Measurements from ENCODE around the gene EFCAB6. TPM values are rescaled to one million over a fixed set of nuclear protein-coding genes. Genes with fewer than 3 reads are reported as not detected.

Gene EFCAB6
- total RNA-seq, 2 experiments from 2014 or later: 0.13 TPM; not detected in 1

DNA sequence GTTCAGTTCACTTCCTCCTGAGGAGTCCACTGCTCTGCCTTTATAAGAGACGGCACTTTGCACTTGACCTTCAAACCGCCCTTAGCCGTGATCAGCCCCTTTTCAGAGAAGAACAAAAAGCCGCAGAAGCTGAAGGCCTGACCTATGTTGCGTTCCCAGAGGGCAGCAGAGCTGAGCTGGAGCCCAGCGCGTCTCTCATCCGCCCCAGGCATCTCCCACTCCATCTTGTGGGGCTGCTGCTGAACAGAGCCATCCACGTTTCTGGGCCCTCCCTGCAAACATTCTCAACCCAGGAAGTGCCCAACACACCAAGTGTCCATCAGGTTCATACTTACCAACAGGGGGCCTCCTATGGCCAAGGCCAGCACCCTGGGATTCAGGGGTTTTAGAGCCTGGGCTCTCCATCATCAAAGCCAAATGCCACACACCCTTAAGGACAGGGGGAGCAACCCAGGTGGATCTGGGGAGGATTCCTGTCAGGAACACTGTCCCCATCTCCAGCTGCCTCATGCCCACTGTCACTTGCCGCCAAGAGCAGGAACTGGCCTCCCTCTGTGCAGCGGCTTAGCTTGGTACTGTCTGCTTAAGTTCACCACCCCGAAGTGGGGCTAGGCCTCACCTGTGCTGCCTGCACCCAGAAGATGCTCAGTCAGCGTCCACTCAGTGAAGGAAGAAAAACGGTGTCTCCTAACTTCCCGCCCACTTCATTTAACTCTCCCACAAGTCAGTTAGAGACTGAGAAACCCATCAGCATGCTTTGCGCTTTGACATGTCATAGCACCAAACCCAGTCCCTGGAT is 16.0 kb upstream of the EFCAB6 start:
- ChIA-PET CTCF (ENCODE audit: unreplicated experiment) (no interaction called here), POLR2A (no interaction called here)
- H3K9me3 ChIP-seq (ENCODE audit: low read length): no peaks in the 10 kb centered on the region
- H3K4me3 ChIP-seq (ENCODE audit: low read depth, low read length, poor library complexity, severe bottlenecking): no peak overlapping the region
- no peaks in the 10 kb centered on the region for H3K4me1 ChIP-seq (ENCODE audit: insufficient read depth, low read length, poor library complexity, severe bottlenecking)
- BruUV-seq (replicated peaks): no TSS peak
- H3K4me2 ChIP-seq (ENCODE audit: low read length): no peak overlapping the region
- no peaks in the 10 kb centered on the region for H4K20me1 ChIP-seq (ENCODE audit: insufficient read depth, low read length)
- no peak overlapping the region for H2AFZ ChIP-seq (ENCODE audit: low read length)
- no peaks in the 10 kb centered on the region for H3K79me2 ChIP-seq (ENCODE audit: insufficient read depth, low read depth, low read length)
- no peak for DNase-seq (ENCODE audit: low spot score)
- TF ChIP-seq EZH2phosphoT487 (IDR thresholded peaks at IDR 0.05; ENCODE audit: borderline replicate concordance, low read depth, low read length): no peak
- no peak overlapping the region for H3K27ac ChIP-seq (ENCODE audit: low read depth, low read length, poor library complexity, severe bottlenecking)
- intact Hi-C loops (cut with micrococcal nuclease; ENCODE audit: unreplicated experiment): no loop called here
- H3K9me2 ChIP-seq (ENCODE audit: insufficient read depth, low read length): no peaks in the 10 kb centered on the region
- no peaks in the 10 kb centered on the region for H3K36me3 ChIP-seq (ENCODE audit: insufficient read depth, low read length)

DNA sequence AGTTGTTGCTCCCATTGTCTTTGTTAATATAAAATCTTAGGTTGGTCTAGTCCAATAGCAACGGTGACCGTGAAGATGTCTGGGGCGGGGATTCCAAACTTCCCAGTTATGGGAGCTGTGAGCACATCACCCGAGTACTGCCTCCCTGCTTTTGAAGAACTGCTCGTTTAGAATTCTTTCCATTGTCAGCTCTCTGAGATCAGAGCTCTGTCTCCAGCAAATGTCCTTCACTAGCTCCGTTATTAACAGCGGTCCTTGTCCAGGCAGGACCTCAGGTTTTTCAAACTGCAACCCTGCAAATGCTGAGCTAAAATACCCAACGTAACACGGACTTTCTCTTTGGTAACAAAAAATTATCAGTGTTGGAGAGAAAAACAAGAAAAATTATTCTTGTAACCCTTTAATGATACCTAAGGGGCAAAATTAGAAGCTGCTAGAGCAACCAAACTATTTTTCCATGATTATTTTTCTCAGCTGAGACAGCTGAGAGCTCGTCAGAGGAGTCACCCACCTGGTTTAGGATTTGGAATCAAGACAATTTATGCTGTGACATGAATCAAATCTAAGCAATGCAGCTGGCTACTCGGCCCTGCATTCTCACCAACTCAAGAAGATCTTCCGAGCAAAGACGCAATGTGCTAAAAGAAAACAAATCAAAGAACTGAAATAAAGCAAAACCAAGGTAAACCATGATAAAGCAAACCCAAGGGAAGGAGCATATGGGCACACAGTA is 15.1 kb upstream of the EFCAB6 start:
- no peaks in the 10 kb centered on the region for H3K9me2 ChIP-seq (ENCODE audit: insufficient read depth, low read length)
- no peak overlapping the region for H3K4me2 ChIP-seq (ENCODE audit: low read length)
- ChIA-PET CTCF (ENCODE audit: unreplicated experiment) (interaction anchor here (0.6 kb wide), 1 partner anchor 680 kb away, joined by 3 read pairs; no protein-coding TSS in a partner anchor), POLR2A (interaction anchor here (0.6 kb wide), 1 partner anchor 281 kb away, joined by 3 read pairs; no protein-coding TSS in a partner anchor)
- no peak overlapping the region for H3K4me3 ChIP-seq (ENCODE audit: low read depth, low read length, poor library complexity, severe bottlenecking)
- H3K9me3 ChIP-seq (ENCODE audit: low read length): no peaks in the 10 kb centered on the region
- H3K36me3 ChIP-seq (ENCODE audit: insufficient read depth, low read length): no peaks in the 10 kb centered on the region
- H2AFZ ChIP-seq (ENCODE audit: low read length): no peak overlapping the region
- intact Hi-C loops (cut with micrococcal nuclease; ENCODE audit: unreplicated experiment): no loop called here
- no peaks in the 10 kb centered on the region for H3K79me2 ChIP-seq (ENCODE audit: insufficient read depth, low read depth, low read length)
- no peak for TF ChIP-seq EZH2phosphoT487 (IDR thresholded peaks at IDR 0.05; ENCODE audit: borderline replicate concordance, low read depth, low read length)
- TF ChIP-seq CTCF (conservative IDR thresholded peaks at IDR 0.05; ENCODE audit: low read length): no peak
- BruUV-seq (replicated peaks): no TSS peak
- H3K4me1 ChIP-seq (ENCODE audit: insufficient read depth, low read length, poor library complexity, severe bottlenecking): no peaks in the 10 kb centered on the region
- no peak overlapping the region for H3K27ac ChIP-seq (ENCODE audit: low read depth, low read length, poor library complexity, severe bottlenecking)
- no peaks in the 10 kb centered on the region for H4K20me1 ChIP-seq (ENCODE audit: insufficient read depth, low read length)
- DNase-seq (ENCODE audit: low spot score): no peak

DNA sequence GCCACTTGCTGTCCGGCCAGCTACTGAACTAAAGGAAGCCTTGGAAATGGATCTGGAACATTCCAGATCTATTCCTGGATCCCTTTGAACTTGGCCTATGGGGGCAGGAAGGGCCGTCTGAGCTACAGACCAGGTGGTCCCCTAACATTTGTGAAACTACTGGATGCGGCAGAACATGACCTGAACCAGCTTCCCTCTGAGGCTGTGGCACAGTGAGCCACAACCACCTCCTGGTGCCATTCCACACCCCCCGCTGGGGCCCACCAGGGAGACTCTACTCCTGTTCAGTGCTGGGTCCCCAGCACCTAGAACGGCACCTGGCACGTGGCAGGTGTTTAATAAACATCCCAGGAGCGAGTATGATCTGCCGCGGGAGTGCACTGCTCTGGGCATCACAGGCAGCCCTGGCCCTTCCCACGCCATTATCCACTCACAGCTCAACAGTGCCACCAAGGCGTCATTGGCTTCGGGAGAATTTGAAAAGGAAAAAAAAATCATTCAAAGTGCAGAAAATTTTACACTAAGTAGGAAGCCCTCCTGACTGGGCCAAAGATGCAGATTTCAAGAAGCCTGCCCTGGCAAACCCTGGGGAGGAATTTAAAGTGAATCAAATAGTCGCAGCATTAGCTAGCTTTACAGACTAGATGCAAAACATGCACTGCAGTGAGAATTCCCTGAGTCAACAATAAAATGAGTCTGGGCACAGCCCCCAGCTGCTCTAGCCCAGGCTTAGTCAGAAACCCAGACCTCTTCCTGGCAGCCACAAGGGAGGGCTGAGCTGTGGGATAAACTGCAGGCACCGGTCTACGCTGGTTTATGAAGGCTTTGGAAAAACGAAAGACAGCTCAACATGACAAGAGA is 14.3 kb upstream of the EFCAB6 start:
- Histone ChIP-seq H3K36me3 (ENCODE audit: insufficient read depth, low read length) (no peaks in the 10 kb centered on the region), H4K20me1 (ENCODE audit: insufficient read depth, low read length) (no peaks in the 10 kb centered on the region), H3K4me3 (ENCODE audit: low read depth, low read length, poor library complexity, severe bottlenecking) (no peak overlapping the region), H3K79me2 (ENCODE audit: insufficient read depth, low read depth, low read length) (no peaks in the 10 kb centered on the region), H3K9me3 (ENCODE audit: low read length) (no peaks in the 10 kb centered on the region), H2AFZ (ENCODE audit: low read length) (no peak overlapping the region), H3K27ac (ENCODE audit: low read depth, low read length, poor library complexity, severe bottlenecking) (no peak overlapping the region), H3K4me1 (ENCODE audit: insufficient read depth, low read length, poor library complexity, severe bottlenecking) (no peaks in the 10 kb centered on the region), H3K4me2 (ENCODE audit: low read length) (no peak overlapping the region), H3K9me2 (ENCODE audit: insufficient read depth, low read length) (no peaks in the 10 kb centered on the region)
- ChIA-PET CTCF (ENCODE audit: unreplicated experiment) (interaction anchor here (0.6 kb wide), 1 partner anchor 680 kb away, joined by 3 read pairs; no protein-coding TSS in a partner anchor), POLR2A (interaction anchor here (0.6 kb wide), 1 partner anchor 280 kb away, joined by 3 read pairs; no protein-coding TSS in a partner anchor)
- BruUV-seq (replicated peaks): no TSS peak
- DNase-seq (ENCODE audit: low spot score): no peak
- TF ChIP-seq EZH2phosphoT487 (IDR thresholded peaks at IDR 0.05; ENCODE audit: borderline replicate concordance, low read depth, low read length): no peak
- TF ChIP-seq CTCF (conservative IDR thresholded peaks at IDR 0.05; ENCODE audit: low read length): peak; percentile 50
- intact Hi-C loops (cut with micrococcal nuclease; ENCODE audit: unreplicated experiment): no loop called here
